Right lobe of liver (tissue), 6 donors: Measurements from ENCODE around the gene SFXN3. TPM values are rescaled to one million over a fixed set of nuclear protein-coding genes. Genes with fewer than 3 reads are reported as not detected.

Source experiments
- ATAC-seq, 4 donors: fragments of 200-7000 bp; cut with Tn5 transposase; one replicate each; pipeline ENCODE4 v1.9.1; 2020; ENCODE audit warnings: mild to moderate bottlenecking in 4 of 4, moderate library complexity in 4 of 4
- DNase-seq, 3 donors: peaks; one replicate each; pipeline ENCODE4 v3.0.0-alpha.2; 2020
- H3K27ac ChIP-seq, 3 donors: fragments of 200-600 bp; one replicate each; pipeline ENCODE4 v1.8.0; 2022
- H3K27me3 ChIP-seq, 2 donors: fragments of 200-600 bp; one replicate each; pipeline ENCODE4 v1.8.0; 2022
- H3K36me3 ChIP-seq, 4 donors: fragments of 200-600 bp; sonication (generic) in 1 of 4; one replicate each; pipeline versions ENCODE4 v1.5.1 to v1.8.0; 2017 to 2022; ENCODE audit warnings: control low read depth in 1 of 4
- H3K4me1 ChIP-seq, 4 donors: fragments of 200-600 bp; sonication (generic) in 1 of 4; one replicate each; pipeline versions ENCODE4 v1.5.1 to v1.8.0; 2017 to 2022; ENCODE audit warnings: control low read depth in 1 of 4
- H3K4me3 ChIP-seq, 3 donors: fragments of 200-600 bp; one replicate each; pipeline ENCODE4 v1.8.0; 2022
- H3K9me3 ChIP-seq, 4 donors: fragments of 200-600 bp; sonication (generic) in 1 of 4; one replicate each; pipeline versions ENCODE4 v1.5.1 to v1.8.0; 2017 to 2022; ENCODE audit warnings: control low read depth in 1 of 4
- POLR2A ChIP-seq: fragments of 450-650 bp; IDR thresholded peaks from one replicate; pipeline ENCODE4 v1.6.1; 2017; ENCODE audit warnings: antibody characterized with exemption, mild to moderate bottlenecking
- WGBS: methylation state at CpG from one replicate; pipeline ENCODE4 v1.1.6; 2018; ENCODE audit warnings: low coverage, low lambda C conversion rate; ENCODE audit not compliant: insufficient coverage; ENCODE audit errors: missing lambda C conversion rate; 5-methylcytosine and 5-hydroxymethylcytosine counted together
- intact Hi-C, 2 donors: fragments of 100-400 bp; cut with DNase I; formaldehyde crosslinking; loops; one replicate each; pipeline versions ENCODE4 v1.11.2 to v1.14.1; 2022
- total RNA-seq, 6 experiments: library from RNA; depleted of rRNA in 2 of 6; stranded (reverse); fragments of >200 nt in 2 of 6; fragmentation: NEBNext Ultra II Directional in 3 of 6; extraction: Animal tissue kit (Norgen Biotek cat#: 25700) in 3 of 6; gene quantifications; one replicate each; pipeline versions ENCODE4 v1.1.0 to v1.2.4, GENCODE V29; 2016 to 2023
- TF ChIP-seq, protein P1 (sequence below), 4 donors: fragments of 200-600 bp in 3 of 4; fragments of 450-650 bp in 1 of 4; IDR thresholded peaks; one replicate each; pipeline versions ENCODE4 v1.5.1 to v1.8.0; 2016 to 2022; ENCODE audit warnings: antibody characterized with exemption in 4 of 4, mild to moderate bottlenecking in 2 of 4
- donor health status: DM: no; HTN: yes; CAD: no.
- donor health status: DM: no; HTN: no; CAD: no.
- donor health status: DM: no; HTN: no; CAD: no.
- donor health status: DM: no; HTN: yes; CAD: no.
- donor health status: DM: no; HTN: yes; CAD: no.

Gene SFXN3
- total RNA-seq, 6 experiments from 2014 or later: 4.0 to 17.0 (median 7.6) TPM

DNA sequence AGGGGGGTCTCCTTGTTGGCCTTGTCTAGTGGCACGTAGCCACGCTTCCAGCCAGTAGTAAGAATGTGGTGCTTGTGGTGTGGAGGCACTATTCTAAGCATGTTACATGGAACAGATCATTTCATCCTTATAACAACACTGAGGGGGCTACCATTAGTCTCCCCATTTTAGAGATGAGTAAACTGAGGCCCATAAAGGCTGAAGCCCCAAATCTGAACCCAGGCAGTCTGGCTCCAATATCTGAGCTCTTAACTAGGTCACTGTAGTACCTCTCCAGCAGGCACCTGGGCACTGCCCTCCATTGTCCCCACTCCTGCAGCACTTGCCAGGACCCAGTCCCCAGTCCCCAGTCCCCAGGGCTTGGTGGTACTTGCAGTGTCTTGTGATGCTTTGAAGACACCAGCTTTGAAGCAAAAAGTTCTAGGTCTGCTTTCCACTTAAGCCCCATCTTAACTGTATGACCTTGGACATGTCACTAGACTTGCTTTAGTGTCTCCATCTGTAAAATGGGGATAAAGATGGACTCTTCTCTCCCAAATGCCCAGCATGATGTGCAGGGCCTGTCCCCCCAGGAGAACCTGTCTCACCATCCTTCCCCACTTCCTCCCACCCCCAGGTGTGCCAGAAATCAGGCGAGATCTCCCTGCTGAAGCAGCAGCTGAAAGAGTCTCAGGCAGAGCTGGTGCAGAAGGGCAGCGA lies 25.0 kb upstream of the SFXN3 start:
- ATAC-seq (no peak), DNase-seq (no peak)
- WGBS: 89% methylated on average over 2 of the region's 4 CpGs
- Histone ChIP-seq H3K4me3 (no peak overlapping the region), H3K4me1 (no peaks in the 10 kb centered on the region), H3K9me3 (no peaks in the 10 kb centered on the region), H3K36me3 (no peaks in the 10 kb centered on the region), H3K27ac (no peak overlapping the region), H3K27me3 (no peaks in the 10 kb centered on the region)
- intact Hi-C loops: loop anchor here in 1 of 2 donors (10.0 kb wide), 1 partner anchor 341 kb away; no protein-coding TSS in a partner anchor
- TF ChIP-seq POLR2A: no peak
- TF ChIP-seq, protein P1, sequence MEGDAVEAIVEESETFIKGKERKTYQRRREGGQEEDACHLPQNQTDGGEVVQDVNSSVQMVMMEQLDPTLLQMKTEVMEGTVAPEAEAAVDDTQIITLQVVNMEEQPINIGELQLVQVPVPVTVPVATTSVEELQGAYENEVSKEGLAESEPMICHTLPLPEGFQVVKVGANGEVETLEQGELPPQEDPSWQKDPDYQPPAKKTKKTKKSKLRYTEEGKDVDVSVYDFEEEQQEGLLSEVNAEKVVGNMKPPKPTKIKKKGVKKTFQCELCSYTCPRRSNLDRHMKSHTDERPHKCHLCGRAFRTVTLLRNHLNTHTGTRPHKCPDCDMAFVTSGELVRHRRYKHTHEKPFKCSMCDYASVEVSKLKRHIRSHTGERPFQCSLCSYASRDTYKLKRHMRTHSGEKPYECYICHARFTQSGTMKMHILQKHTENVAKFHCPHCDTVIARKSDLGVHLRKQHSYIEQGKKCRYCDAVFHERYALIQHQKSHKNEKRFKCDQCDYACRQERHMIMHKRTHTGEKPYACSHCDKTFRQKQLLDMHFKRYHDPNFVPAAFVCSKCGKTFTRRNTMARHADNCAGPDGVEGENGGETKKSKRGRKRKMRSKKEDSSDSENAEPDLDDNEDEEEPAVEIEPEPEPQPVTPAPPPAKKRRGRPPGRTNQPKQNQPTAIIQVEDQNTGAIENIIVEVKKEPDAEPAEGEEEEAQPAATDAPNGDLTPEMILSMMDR (IDR thresholded peaks at IDR 0.05): no peak

DNA sequence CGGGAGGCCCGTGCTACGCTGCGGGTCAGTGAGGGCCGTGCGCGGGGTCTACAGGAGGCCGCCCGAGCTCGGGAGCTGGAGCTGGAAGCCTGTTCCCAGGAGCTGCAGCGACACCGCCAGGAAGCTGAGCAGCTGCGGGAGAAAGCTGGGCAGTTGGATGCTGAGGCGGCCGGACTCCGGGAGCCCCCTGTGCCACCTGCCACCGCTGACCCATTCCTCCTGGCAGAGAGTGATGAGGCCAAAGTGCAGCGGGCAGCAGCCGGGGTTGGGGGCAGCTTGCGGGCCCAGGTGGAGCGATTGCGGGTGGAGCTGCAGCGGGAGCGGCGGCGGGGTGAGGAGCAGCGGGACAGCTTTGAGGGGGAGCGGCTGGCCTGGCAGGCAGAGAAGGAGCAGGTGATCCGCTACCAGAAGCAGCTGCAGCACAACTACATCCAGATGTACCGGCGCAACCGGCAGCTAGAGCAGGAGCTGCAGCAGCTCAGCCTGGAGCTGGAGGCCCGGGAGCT lies 24.4 kb upstream of the SFXN3 start:
- WGBS: 80% methylated on average over 18 of the region's 33 CpGs
- DNase-seq: no peak
- H3K36me3 ChIP-seq: no peaks in the 10 kb centered on the region

DNA sequence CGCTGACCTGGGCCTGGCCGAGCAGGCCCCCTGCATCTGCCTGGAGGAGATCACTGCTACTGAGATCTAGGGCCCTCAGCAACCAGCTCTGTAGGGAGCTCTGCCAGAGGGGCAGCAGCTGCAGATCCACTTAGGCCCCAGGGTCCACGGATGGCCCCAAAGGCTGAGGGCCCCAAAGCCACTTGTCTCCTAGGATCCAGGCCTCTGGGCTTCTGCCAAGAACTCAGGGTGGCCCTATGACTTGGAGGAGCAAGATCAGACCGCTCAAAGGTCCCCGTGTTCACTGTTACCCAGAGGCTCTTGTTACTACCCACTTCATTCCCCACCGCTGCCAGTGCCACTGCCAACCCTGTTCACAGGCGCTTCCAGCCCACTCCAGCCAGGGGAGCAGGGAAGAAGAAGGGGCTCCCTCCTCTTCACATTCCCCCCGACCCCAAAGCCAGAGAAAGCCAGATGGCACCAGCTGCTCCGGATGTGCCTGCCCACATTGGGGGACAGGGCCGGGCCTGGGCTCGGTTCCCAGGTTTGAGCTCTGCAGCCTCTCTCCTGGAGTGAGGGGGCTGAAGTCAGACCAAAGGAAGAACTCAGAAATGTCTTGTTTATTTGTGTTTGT lies 23.8 kb upstream of the SFXN3 start:
- ATAC-seq: no peak
- intact Hi-C loops: loop anchor here in 1 of 2 donors (10.0 kb wide), 1 partner anchor 342 kb away; no protein-coding TSS in a partner anchor
- Histone ChIP-seq H3K4me1 (no peaks in the 10 kb centered on the region), H3K9me3 (no peaks in the 10 kb centered on the region), H3K36me3 (no peaks in the 10 kb centered on the region), H3K4me3 (no peak overlapping the region), H3K27ac (no peak overlapping the region), H3K27me3 (no peaks in the 10 kb centered on the region)
- WGBS: 49% methylated on average over 2 of the region's 11 CpGs
- no peak for DNase-seq
- TF ChIP-seq, protein P1 (IDR thresholded peaks at IDR 0.05): no peak
- no peak for TF ChIP-seq POLR2A

More for the DNA sequence above, 24.4 kb upstream of the SFXN3 start:
- Histone ChIP-seq H3K4me1 (no peaks in the 10 kb centered on the region), H3K9me3 (no peaks in the 10 kb centered on the region), H3K27me3 (no peaks in the 10 kb centered on the region), H3K27ac (no peak overlapping the region), H3K4me3 (no peak overlapping the region)
- intact Hi-C loops: loop anchor here in 1 of 2 donors (10.0 kb wide), 1 partner anchor 342 kb away; no protein-coding TSS in a partner anchor
- TF ChIP-seq, protein P1 (IDR thresholded peaks at IDR 0.05): no peak
- no peak for TF ChIP-seq POLR2A
- no peak for ATAC-seq

DNA sequence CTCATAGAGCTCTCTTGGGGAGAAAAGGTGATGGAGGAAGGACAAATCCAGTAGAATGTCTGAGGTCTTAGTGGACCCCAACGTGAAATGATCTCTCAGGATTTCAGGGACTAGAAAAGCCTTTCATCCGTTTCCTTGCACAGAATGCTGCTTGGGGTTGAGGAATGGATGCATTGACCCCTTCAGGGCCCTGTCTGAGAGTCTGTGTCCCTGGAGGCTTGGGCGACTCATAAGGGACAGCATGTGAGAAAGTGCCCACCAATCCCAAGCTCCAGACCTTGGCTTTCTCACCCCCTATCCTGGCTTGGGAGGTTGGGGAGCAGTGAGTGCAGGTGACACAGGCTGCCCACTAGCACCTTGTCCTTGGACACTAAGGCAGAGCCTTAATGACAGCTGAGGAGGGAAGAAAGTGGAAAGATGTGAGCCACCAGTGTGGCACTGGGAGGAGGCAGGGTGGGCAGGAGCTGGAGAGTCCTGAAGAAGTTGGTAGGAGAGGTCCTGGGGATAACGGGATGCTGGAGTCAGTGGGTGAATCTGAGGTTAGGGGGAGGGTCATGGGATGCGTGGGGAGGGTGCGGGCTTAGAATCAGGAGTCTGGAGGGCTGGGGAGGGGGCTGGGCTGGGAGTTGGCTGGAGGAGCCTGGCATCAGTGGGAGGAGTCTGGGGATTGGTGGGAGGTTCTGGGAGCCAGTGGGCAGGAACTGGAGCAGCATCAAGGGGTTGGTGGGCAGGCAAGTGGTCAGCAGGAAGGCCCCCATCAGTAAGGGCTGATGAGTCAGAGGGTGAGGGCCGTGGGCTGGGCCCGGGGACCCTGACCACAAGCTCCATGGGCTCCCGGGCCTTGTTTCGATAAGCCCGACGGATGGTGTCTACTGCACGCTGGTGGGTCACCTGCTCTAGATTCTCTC lies 22.9 kb upstream of the SFXN3 start:
- ATAC-seq (no peak), DNase-seq (no peak)
- H3K4me3 ChIP-seq: no peak overlapping the region
- TF ChIP-seq, protein P1 (IDR thresholded peaks at IDR 0.05): no peak
- TF ChIP-seq POLR2A: no peak
- WGBS: 46% methylated on average over 6 of the region's 13 CpGs
- no peak overlapping the region for H3K27ac ChIP-seq
- H3K4me1 ChIP-seq: peaks cover 0 to 5% (median 0%) of the 10 kb centered on the region in 4 donors
- H3K9me3 ChIP-seq: no peaks in the 10 kb centered on the region
- intact Hi-C loops: loop anchor here in 1 of 2 donors (10.0 kb wide), 1 partner anchor 343 kb away; no protein-coding TSS in a partner anchor
- H3K36me3 ChIP-seq: no peaks in the 10 kb centered on the region
- no peaks in the 10 kb centered on the region for H3K27me3 ChIP-seq
